ENCODE results near the gene RANBP3L.
A peak's percentile ranks its signal among the peaks of the same experiment; 100 is the strongest.

Gene RANBP3L

DNA sequence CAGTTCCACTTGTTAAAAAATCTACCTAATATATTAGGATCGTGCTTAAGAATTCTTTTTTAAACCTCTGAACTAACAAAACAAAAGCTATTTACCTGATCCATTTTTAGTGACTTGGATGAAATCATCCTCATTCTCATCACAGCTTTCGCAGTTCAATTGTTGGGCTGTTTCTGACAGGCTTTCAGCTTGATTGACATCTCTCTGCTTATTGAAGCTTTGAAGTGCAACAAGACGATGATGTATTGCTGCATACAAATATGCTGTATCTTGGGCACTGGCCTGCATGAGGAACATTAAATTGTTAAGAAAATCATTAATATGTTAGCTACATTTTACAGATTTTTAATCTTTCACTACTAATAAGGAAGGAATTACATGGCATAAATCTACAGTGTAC is 50.5 kb downstream of the RANBP3L start:
- H3K4me3 ChIP-seq (ENCODE audit: low read depth, low read length): no peak overlapping the region
- no peak for TF ChIP-seq CTCF (IDR thresholded peaks at IDR 0.05; ENCODE audit: low read depth, low read length)

GRCh38 chr5:36250427-36250826 is 51.3 kb downstream of the RANBP3L start:
- TF ChIP-seq CTCF (IDR thresholded peaks at IDR 0.05; ENCODE audit: low read depth, low read length): no peak
- H3K4me3 ChIP-seq (ENCODE audit: low read depth, low read length): no peak overlapping the region

GRCh38 chr5:36246036-36246800 is 55.5 kb downstream of the RANBP3L start:
- no peak for TF ChIP-seq CTCF (IDR thresholded peaks at IDR 0.05; ENCODE audit: low read depth, low read length)
- H3K4me3 ChIP-seq (ENCODE audit: low read depth, low read length): no peak overlapping the region

DNA sequence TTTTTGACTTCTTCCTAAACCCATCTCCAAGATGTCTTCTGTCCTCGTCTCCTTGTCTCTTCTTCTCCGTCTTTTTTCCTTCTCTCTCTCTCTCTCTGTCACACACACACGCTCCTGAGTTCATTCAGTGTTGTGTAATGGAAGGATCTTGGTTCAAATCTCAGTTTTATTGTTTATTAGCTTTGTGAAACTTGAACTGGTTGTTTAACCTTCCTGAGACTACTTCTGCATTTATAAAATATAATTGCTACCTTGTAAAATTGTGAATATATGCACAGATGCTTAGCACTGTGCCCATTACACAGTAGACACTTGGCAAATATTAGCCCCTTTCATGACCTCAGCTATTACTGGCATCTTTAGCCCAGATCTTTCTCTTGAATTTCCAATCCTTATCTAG is 57.6 kb downstream of the RANBP3L start:
- TF ChIP-seq CTCF (IDR thresholded peaks at IDR 0.05; ENCODE audit: low read depth, low read length): no peak
- no peak overlapping the region for H3K4me3 ChIP-seq (ENCODE audit: low read depth, low read length)

GRCh38 chr5:36243653-36244052 is 58.0 kb downstream of the RANBP3L start:
- TF ChIP-seq CTCF (IDR thresholded peaks at IDR 0.05; ENCODE audit: low read depth, low read length): no peak
- no peak overlapping the region for H3K4me3 ChIP-seq (ENCODE audit: low read depth, low read length)

DNA sequence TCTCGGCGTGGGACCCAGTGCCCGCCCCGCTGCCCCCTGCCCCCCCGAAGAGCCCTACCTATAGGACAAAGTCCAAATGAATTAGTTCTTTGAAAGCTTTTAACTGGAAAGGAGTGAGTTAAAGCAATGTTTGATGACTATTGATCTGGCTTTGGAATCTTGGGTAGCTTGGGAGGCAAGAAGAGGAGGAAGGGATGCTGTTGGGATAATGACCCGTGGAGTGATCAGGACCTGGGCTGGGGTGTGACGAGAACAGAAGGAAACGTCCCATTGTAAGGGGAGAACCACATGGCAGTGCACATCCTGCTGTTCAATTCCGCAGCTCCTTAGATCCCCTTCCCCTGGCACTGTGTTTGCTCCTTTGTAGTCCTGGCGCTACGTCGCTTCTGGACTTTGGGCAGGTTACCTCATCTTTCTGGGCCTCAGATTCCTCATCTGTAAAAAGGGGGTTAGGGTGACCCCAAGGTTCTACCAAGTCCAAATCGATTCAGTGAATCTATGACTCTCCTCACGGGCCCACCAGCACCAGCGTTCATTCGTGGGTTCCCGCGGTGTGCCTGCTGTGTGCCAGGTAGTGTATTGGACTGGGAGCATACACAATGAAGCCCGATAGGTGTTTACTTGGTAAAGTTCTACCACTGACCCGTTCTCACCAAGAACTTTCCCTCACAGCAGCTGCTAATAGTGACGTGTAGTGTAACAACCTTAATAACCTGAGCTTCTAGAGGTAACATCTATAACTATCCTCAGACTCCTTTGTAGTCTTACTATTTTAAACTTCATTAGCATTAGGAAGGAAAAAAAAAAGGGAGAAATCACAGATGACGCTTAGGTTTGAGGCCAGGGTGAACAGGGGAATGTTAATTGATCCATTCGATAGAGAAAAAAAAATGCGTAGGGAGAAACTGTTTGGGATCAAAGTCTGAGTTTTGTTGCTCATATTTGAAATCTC is 58.9 kb downstream of the RANBP3L start:
- TF ChIP-seq CTCF (IDR thresholded peaks at IDR 0.05; ENCODE audit: low read depth, low read length): no peak
- H3K4me3 ChIP-seq (ENCODE audit: low read depth, low read length): peak overlapping the region; percentile 80
